SK-N-SH (cell line): ENCODE results near the gene KIF3C.
"Not testable (repeated sequence)": the region's sequence is repeated elsewhere in the genome, so short reads cannot be mapped to it uniquely, and the experiment has no call there.

Experiments
- CTCF ChIP-seq: fragments of 200-600 bp; sonication (generic); IDR thresholded peaks from 2 replicates; pipeline ENCODE4 v1.6.1; 2017; ENCODE audit warnings: antibody characterized with exemption, mild to moderate bottlenecking, moderate library complexity
- FOXM1 ChIP-seq: IDR thresholded peaks from 2 replicates; pipeline ENCODE4 v1.4.0; 2012; ENCODE audit warnings: low read depth, mild to moderate bottlenecking
- NFIC ChIP-seq: IDR thresholded peaks from 2 replicates; pipeline ENCODE4 v1.4.0; 2012; ENCODE audit warnings: borderline replicate concordance
- RAD21 ChIP-seq: IDR thresholded peaks from 2 replicates; pipeline ENCODE4 v1.6.1; 2012; ENCODE audit warnings: mild to moderate bottlenecking, low read length
- RCOR1 ChIP-seq: fragments of 150-350 bp; IDR thresholded peaks from 2 replicates; pipeline ENCODE4 v1.6.1; 2017; ENCODE audit warnings: antibody characterized with exemption, low read length
- REST ChIP-seq: IDR thresholded peaks from 2 replicates; pipeline ENCODE4 v1.6.1; 2012; ENCODE audit warnings: mild to moderate bottlenecking, low read depth, low read length, moderate library complexity
- RFX5 ChIP-seq: IDR thresholded peaks from 2 replicates; pipeline ENCODE4 v1.6.1; 2012; ENCODE audit warnings: mild to moderate bottlenecking, improper control_type of control experiment, low read length
- RXRA ChIP-seq: IDR thresholded peaks from 2 replicates; pipeline ENCODE4 v1.4.0; 2012; ENCODE audit warnings: low read depth, mild to moderate bottlenecking, borderline replicate concordance
- SMC3 ChIP-seq: IDR thresholded peaks from 2 replicates; pipeline ENCODE4 v1.6.1; 2012; ENCODE audit warnings: low read depth, low read length, improper control_type of control experiment
- TEAD4 ChIP-seq: IDR thresholded peaks from 2 replicates; pipeline ENCODE4 v1.4.0; 2012; ENCODE audit warnings: mild to moderate bottlenecking, borderline replicate concordance; ENCODE audit not compliant: insufficient read depth
- YY1 ChIP-seq: IDR thresholded peaks from 2 replicates; pipeline ENCODE4 v1.4.0; 2012; ENCODE audit warnings: low read depth, mild to moderate bottlenecking
- TF ChIP-seq, protein P1 (sequence below): IDR thresholded peaks from 2 replicates; pipeline ENCODE4 v1.4.0; 2012; ENCODE audit warnings: low read depth, borderline replicate concordance

DNA sequence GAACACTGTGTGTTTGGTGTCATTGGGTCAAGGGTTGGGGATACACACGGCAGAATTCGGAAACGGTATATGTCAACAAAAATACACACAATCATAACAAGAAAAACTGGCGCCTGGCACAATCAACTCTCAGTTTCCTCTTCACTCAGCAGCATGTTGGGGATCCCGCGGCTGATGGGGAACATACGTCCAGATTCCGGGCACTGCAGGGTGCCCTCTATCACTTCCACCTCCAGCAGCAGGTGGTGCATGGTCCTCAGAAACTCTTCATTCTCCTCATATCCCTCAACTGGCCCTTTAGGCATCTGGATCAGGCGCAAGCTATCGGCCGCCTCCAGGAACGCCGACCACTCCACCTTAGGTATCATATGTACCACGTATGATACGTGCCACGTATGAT lies 45.8 kb upstream of the KIF3C start:
- TF ChIP-seq CTCF, REST, RCOR1, RAD21, RFX5, RXRA, YY1, FOXM1, SMC3, NFIC, TEAD4: not testable (repeated sequence)
- TF ChIP-seq, protein P1, sequence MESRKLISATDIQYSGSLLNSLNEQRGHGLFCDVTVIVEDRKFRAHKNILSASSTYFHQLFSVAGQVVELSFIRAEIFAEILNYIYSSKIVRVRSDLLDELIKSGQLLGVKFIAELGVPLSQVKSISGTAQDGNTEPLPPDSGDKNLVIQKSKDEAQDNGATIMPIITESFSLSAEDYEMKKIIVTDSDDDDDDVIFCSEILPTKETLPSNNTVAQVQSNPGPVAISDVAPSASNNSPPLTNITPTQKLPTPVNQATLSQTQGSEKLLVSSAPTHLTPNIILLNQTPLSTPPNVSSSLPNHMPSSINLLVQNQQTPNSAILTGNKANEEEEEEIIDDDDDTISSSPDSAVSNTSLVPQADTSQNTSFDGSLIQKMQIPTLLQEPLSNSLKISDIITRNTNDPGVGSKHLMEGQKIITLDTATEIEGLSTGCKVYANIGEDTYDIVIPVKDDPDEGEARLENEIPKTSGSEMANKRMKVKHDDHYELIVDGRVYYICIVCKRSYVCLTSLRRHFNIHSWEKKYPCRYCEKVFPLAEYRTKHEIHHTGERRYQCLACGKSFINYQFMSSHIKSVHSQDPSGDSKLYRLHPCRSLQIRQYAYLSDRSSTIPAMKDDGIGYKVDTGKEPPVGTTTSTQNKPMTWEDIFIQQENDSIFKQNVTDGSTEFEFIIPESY = not testable (repeated sequence)
